GM19023 (cell line): Measurements from ENCODE around the gene LAMB4.

Experiments
- ATAC-seq: cut with Tn5 transposase; IDR thresholded peaks from one replicate; pipeline ENCODE4 v1.9.1; 2021; ENCODE audit warnings: mild to moderate bottlenecking, moderate library complexity; ENCODE audit not compliant: unreplicated experiment

Gene LAMB4

DNA sequence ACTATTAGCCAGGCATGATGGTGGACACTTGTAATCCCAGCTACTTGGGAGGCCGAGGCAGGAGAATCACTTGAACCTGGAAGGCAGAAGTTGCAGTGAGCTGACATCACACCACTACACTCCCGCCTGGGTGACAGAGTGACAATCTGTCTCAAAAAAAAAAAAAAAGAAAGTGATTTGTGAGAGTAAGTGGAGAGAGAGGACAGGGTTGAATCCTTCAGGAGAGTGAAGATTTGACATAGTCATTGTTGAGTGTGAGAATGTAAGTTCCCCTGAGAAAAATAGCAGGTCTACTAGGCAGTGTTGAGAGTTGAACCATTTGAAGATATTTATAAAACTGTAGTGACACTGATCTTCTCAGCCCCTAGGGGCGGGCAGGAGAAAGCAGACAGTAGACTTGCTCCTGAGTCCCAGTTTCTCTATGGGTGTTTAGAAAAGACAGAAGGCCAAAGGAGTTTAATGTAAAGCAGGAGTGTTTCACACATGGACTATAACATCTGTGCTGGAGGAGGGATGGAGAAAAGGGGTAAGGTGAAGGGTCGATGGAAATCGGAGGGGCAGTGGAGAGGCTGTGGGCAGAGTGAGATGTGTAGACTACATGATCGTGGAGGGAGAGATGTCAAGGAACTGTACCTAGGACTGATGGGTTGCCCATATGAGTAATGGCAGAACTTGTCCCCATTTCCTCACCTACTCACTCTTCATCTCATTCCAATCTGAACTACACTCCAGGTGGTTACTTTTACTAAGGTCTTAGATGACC lies 13.7 kb upstream of the LAMB4 start:
- ATAC-seq: no peak

DNA sequence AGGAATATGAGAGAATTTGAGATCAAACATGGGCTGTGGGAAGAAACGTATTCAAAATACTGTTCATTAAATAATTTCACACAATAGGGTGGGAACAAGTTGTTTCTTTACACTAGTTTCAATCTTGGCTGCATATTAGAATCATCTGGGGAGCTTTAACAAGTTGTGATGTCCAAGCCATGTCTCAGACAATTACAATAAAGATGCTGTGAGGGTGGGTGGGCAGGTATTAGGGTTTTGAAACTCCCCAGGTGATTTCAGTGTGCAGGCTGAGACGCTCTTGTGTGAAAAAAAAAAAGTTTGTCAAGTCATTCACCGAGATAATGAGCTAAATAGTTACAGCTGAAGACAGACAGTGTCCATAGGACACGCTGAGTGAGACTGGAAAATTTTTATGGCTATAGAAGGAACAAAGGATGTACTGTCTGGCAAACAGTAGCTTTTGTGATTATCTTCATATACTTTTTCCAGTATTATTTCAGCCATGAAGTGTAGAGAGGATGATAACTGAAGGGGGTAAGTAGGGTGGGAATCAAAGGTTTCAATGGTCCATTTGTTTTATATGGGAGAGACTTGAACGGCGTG lies 12.6 kb upstream of the LAMB4 start:
- no peak for ATAC-seq

DNA sequence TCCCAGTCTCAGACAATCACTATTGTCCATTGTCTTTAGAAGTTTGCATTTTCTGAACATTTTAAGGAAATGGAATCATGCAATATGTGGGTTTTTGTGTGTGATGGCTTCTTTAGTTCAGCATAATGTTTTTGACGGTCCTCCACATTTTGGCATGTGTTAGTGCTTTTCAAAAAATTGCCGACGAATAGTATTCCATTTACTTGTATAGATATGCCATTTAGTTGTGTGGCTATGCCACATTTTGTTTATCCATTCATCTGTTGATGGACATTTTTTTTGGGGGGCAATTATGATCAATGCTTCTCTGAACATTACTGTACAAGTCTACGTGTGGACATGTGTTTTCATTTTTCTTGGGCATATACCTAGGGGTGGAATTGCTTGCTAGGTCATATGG lies 12.0 kb upstream of the LAMB4 start:
- ATAC-seq: no peak

DNA sequence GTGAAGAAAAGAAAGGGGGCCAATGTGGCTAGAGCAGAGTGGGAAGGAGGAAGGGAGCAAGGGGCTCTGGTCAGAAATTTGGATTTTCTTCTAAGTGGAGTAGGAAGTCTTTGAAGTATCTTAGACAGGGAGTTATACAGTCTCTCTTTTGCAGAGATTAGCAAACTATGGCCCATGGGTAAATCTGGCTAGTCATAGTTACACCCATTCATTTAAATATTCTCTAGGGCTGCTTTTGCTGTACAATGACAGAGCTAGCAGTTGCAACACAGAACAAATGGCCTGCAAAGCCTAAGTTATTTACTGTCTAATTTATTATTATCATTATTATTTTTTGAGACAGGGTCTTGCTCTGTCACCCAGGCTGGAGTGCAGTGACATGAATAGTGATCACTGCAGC lies 10.5 kb upstream of the LAMB4 start:
- no peak for ATAC-seq

DNA sequence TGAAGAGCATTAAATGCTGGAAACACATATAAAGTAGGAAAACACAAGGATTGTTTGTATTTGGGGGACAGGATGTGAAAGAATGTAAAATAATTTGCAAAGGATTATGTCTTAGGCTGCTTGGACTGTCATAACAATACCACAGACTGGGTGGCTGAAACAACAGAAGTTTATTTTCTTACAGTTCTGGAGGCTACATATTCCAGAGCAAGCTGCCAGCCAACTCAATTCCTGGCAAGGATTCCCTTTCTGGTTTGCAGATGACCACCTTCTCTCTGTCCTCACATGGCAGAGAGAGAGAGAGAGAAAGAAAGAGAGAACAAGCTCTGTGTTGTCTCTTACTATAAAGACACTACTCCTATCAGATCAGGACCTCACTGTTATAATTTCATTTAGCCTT lies 8.8 kb upstream of the LAMB4 start:
- ATAC-seq: no peak

DNA sequence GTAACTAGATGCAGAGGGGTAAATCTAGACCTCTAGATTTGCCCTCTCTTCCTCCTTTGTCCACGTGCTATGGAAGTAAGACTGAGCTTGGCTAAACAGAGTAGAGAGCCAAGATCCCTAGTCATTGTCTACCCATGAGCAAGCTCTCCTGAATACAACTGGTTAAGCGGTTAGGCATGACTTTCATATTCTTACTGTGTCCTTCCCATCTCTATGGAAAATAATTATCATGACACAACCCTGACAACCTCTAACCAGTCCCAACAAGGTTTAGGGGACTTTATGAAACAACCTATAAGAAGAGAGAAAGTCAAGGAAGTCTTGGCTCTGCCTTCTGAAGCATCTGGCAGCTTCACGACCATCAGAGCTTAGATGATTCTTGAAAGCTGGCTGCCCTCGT lies 7.8 kb upstream of the LAMB4 start:
- ATAC-seq: no peak

DNA sequence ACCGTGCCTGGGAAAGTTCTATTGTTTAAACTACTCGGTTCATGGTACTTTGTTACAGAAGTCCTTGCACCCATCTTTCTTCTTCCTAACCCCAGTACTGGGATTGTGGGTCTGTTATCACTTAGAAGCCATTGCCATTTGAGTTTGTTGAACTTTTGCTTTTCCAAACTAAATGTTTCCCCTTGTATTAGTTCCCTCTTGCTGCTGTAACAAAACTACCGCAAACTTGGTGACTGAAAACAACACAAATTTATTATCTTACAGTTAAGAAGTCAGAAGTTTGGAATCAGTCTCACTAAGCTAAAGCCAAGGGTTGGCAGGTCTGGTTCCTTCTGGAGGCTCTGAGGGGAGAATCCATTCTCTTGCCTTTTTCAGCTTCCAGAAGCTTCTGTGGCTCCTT lies 6.9 kb upstream of the LAMB4 start:
- ATAC-seq: no peak

DNA sequence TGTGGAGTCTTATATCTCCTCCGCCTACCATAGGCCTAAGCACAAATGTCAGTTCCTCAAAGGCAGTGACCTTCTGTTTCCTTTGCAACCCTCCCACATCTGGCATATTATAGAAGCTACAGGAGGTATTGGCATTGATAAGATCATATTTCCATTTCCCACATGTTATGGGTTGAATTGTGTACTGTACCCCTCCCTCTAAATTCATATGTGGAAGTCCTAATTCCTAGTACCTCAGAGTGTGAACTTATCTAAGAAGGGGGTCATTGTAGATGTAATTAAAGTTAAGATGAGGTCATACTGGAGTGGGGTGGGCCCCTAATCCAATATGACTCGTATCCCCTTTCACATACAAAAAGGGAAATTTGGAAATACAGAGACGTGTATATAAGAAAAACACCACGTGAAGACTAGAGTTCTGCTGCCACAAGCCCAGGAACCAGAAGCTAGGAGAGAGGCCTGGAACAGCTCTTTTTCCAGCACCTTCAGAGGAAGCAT lies 6.1 kb upstream of the LAMB4 start:
- ATAC-seq: peak; percentile 19

DNA sequence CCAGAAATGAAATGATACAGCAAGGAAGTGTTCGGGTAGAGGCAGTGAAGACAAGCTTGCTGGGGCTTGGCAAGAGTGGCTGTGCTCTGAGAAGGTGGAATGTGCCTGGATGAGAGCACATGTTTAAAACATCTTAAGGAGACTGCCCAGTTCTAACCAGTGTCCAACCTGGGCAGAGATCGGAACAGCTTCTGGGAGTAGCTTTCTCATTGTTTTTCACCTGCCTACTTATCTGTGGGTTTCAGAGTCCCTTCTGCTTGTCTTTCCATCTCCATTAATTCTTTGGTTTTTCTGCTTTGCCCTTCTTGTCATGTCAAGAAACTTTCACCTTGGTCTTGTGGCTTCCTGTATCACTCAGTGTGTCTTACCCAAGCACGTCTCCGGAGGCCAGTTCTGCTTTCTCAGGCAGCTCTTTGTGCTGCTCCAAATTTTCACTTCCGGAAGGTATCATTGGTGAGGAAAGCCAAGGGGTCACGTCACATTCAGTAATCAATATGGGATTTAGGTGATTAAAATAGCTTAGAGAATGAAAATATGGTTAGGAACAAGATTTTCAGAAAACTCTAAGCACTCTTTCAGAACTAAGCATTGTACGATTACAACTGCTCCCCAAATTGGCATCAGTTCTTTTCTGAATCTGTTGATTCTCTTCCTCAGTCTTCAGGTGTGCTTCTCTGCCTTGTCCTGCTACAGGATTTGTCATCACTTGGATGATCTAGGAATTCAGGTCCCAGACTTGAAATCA lies 5.5 kb upstream of the LAMB4 start:
- ATAC-seq: peak; percentile 97

DNA sequence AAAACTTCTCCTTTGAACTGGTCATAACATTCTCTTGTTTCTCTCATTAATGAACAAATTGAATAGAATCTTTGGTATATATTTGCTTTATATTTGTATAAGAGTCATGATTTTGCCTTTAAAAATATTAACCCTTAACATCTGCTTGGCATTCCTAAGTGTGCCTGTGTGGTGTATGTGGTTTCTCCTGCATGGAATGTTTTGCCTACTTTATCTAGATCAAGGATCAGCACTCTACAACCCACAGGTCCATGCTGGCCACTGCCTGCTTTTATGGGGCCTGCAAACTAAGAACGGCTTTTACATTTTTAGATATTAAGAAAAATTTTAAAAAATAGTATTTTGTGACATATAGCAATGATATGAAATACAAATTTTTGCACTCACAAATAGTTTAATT lies 4.3 kb upstream of the LAMB4 start:
- no peak for ATAC-seq

DNA sequence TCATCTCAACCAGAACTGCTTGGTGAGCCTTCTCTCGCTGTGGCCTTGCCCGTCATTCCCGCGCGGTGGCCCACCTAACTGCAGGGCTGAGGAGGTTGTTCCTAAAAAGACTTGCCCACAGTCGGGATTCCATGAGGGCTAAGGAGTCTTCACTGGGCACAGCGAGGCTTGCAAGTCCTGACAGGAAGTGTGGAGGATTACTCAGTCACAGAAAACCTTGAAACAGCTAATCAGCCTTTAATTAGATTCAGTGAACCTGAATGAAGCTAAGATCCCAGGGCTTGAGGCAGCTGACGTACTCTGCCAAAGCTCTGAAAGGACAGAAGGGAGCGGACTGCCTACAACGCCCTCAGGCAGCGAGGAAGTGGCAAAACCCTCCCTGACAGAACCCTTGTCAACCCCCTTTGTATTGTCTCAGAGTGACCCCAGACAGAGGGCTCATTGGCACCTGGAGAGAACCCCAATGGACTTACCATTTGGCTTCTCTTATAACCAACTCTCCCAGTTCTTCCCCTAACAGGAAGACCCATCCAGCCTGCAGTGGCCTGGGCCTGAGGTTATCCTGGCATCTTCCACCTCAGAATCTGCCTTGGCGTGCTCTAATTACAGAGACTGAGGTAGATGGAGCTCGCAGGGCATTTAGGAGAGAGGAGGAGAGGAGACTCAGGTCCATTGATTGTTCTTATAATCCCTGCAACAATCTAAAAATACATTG lies 2.5 kb upstream of the LAMB4 start:
- ATAC-seq: no peak

DNA sequence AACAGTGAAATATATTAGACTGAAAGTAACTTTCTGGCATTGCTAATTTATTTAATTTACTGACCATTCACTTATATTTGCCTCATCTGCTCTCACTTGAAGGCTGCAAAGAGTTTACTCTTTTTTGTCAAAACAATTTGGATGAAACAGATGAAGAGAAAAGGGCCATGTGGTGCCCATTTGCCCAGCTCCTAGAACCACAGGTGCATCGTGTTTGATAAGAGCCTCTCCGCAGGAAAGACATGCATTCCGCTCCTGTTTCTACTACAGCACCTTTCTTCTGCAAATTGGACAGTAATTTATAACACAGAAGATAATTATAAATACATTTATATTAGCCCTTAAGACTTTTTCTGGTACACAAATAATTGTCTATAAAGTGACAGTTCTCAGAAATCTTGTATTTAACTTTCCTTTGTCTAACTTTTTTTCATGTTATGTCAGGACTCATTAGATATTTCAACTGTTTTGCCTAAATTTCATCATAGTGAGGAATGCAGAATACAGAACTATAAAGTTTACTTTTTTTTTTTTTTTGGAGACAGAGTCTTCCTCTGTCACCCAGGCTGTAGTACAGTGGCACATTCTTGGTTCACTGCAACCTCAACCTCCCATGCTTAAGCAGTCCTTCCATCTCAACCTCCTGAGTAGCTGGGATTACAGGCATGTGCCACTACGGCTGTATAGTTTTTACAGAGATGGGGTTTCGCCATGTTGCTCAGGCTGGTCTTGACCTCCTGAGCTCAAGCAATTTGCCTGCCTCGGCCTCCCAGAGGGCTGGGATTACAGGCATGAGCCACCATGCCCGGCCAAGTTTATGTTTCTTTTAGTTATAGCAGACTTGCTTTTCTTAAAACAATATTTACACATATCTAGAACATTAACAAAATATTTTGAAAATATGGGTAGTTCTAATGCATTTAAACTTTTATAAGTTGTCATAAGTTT lies 869 bp downstream of the LAMB4 start:
- no peak for ATAC-seq

DNA sequence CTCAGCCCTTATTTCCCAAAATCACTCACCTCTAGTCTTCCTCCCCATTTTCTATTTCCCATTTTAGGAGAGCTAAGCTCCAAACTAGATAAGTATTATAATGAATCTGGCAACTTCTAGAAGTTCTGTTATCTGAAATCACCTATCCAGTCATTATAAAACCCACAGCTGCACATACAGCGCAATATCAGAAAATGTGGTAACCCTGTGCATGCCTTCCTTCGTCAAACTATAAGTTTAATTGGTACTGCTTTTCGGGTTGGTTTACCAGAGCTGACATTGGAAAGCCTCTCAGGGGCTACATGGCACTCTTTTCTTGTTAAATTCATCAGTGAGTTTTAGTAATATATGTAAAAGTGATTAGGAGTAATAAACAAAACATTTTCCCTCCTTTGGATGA lies 1.6 kb downstream of the LAMB4 start:
- no peak for ATAC-seq

DNA sequence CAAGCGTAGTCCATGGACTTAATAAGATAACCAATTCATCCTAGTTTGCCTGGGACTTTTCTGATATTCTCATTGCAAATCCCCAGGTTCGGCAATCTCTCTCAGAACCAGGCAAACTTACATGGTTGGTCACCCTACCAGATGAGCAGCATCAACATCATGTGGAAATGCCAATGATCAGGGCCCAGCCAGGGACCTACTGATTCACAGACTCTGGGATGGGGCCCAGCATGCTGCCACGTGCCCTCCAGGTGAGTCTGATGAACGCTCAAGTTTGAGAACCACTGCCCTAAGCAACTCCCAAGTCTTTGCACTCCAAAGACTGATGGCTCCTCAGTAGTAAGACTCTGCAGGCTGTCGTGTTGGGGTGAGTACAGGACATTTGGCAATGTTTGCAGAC lies 2.7 kb downstream of the LAMB4 start:
- no peak for ATAC-seq

DNA sequence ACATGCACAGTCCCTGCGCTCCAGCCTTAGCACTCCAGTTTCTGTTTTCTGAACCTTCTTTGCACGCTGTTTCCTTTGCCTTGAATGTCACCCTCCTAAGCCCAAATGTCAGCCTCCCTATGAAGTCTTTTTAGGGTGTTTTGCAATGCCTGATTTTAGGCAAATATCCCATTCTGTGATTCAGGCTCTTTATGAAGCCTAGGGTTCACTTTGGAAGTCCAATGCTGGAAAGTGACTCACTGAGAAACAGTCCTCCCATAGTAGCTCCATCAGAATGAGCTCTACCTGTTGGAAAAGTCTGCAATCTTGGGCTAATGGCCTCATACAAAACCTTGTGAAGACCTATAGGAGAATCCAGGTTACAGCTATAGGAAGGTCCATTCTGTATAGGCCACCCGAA lies 5.3 kb downstream of the LAMB4 start:
- no peak for ATAC-seq

DNA sequence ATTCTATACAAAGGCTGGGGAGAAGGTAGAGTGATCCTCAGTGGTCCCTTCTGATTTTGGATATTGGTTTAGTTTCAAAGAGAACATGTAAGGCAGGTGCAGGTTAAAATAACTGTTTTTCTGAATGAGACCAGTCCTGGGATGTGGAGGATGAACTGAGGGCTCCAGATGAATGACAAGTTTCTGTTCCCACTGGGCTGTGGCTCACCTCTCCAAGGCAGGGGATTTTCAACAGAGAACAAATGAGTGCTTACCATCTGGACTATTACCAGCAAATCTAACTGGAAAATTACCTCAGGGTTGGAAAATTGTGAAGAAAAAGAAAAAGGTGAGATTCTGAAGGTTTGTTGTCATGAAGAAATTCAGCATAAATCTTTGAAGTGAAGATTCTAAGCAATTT lies 8.0 kb downstream of the LAMB4 start:
- ATAC-seq: no peak

DNA sequence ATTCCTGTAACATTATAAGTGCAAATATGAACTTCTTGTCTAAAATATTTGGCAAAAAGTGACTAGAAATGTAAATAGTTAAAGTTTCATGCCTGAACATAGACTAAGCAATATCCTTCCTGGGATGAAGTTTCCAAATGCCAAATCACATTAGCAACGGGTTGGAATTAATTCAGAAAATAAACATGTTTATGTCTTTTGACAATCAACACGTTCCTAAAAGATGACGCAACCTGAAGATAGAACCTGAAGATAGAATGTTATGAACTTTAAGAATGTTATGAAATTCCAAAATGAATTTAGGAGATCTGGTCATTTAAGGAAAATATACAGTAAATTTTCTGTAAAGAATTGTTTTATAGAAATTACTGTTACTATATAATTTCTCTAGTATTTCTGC lies 9.2 kb downstream of the LAMB4 start:
- ATAC-seq: no peak

DNA sequence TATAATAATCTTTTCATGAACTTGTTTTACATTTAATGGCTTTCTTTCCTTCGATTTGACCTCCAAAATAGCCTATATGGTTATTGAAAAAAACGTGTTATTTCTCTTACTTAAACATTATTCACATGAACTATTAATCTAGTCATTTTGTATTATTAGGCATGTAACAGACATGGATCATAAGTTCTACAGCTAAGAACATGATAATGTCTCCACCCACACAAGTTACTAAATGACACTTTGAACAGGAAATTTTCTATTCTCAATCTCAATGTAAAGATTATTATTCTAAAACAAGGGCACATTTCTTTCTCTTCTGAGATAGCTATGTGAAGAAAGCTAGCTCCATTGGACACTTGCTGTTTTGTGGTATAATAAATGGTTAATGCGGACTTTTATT lies 10.0 kb downstream of the LAMB4 start:
- no peak for ATAC-seq

DNA sequence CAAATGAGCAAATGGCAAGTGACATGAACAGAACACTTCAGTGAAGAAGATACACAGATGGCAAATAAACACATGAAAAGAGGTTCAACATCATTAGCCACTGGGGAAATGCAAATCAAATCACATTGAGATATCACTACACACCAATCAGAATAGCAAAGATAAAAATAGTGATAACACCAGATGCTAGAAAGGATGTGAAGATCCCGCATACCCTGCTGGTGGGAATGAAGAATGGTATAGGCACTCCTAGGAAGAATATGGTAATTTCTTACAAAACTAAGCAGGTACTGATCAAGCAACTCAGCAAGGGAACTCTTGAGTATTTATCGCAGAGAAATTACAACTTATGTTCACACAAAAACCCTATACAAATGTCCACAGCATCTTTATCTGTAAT lies 11.2 kb downstream of the LAMB4 start:
- ATAC-seq: no peak

DNA sequence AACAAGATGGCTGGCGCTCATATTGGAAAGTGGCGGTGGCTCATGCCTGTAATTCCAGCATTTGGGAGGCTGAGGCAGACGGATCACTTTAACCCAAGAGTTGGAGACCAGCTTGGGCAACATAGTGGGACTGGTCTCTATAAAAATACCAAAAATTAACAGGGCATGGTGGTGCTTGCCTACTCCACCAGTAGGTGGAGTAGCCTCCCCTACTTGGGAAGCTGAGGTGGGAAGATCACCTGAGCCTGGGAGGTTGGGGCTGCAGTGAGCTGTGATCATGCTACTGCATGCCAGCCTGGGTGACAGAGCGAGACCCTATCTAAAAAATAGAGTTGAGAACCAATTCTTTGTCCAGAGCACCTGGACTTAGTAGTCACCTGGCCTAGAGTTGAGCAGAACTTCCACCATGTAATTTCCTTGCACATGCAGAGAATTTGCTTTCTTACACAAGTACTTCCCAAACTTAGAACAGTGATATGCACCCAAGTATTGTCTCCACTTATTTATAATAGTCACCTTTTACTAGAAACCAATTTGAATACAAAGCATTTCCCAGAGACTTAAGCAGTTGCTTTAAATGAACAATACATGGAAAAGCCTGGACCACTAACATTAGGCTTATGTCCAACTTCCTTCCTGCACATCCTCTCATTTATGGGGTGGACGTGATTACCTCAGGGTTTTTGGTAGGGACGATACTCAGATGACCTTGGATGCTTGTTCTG lies 15.9 kb downstream of the LAMB4 start:
- ATAC-seq: peak; percentile 79
